ENCODE results near the gene ELK3.
"Not testable (repeated sequence)": the region's sequence is repeated elsewhere in the genome, so short reads cannot be mapped to it uniquely, and the experiment has no call there.

The ELK3 gene

GRCh38 chr12:96311191-96311590 is 117.0 kb downstream of the ELK3 start:
- no peak for DNase-seq (ENCODE audit: low spot score)

GRCh38 chr12:96313606-96314005 is 119.4 kb downstream of the ELK3 start:
- DNase-seq (ENCODE audit: low spot score), result no peak

DNA sequence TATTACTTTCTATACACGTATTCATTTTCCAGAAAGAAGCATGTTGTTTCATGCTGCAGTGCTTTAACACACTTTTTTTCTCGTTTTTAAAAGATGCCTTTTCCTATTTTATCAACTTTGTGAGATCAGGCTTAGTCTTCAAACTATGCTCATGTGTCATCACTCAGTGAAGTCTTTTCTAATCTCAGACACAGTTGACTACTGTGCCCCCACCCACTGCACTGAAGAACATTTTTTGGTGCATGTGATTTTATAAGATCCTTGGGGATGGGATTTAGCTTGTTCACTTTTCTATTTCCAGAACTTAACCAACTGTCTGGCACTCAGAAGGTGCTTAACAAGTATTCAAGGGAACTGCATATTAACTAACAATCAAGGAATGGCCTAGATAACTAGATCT is 120.5 kb downstream of the ELK3 start:
- DNase-seq (ENCODE audit: low spot score), result no peak

DNA sequence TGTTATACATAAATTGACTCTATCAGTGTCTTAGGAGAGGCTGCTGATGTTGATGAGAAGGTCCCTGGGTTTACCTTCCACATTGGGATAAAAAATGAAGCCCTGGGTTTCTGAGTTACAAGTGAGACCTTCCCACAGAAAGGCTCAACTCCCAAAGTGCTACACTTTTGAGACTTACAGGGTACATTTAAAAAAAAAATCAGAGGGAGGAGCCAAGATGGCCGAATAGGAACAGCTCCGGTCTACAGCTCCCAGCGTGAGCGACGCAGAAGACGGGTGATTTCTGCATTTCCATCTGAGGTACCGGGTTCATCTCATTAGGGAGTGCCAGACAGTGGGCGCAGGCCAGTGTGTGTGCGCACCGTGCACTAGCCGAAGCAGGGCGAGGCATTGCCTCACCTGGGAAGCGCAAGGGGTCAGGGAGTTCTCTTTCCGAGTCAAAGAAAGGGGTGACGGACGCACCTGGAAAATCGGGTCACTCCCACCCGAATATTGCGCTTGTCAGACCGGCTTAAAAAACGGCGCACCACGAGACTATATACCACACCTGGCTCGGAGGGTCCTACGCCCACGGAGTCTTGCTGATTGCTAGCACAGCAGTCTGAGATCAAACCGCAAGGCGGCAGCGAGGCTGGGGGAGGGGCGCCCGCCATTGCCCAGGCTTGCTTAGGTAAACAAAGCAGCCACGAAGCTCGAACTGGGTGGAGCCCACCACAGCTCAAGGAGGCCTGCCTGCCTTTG is 121.7 kb downstream of the ELK3 start:
- not testable (repeated sequence) for DNase-seq (ENCODE audit: low spot score)

- not testable (repeated sequence) for DNase-seq (ENCODE audit: low spot score)
Measured at GRCh38 chr12:96317801-96318200, 123.6 kb downstream of the ELK3 start.
